HEK293 (cell line): ENCODE results near the gene EPDR1.

Experiments
- CTCF ChIA-PET: fragments of 350-600 bp; formaldehyde crosslinking; extraction: SDS; loops from one replicate; lab custom pipeline; 2021; ENCODE audit warnings: antibody characterized with exemption; lab: Yijun Ruan, JAX
- POLR2A ChIA-PET: fragments of 300-600 bp; formaldehyde crosslinking; extraction: SDS; loops from one replicate; lab custom pipeline; 2020; ENCODE audit warnings: antibody characterized with exemption, inconsistent platforms; lab: Yijun Ruan, JAX
- H3K27ac ChIP-seq: fragments of 200-500 bp; sonication (Bioruptor generic); 2 replicates; pipeline ENCODE4 v1.5.1; 2014; ENCODE audit warnings: low read depth, low read length, control low read depth, inconsistent platforms; ENCODE audit errors: extremely low read depth
- H3K36me3 ChIP-seq, 2 experiments: fragments of 200-500 bp in 1 of 2; sonication (Bioruptor generic) in 1 of 2; 1 replicate in 1 of 2; 2 replicates in 1 of 2; pipeline ENCODE4 v1.5.1; 2014 to 2017; ENCODE audit warnings: inconsistent platforms in 2 of 2, low read length in 2 of 2; ENCODE audit not compliant: control insufficient read depth in 2 of 2, insufficient read depth in 1 of 2
- H3K4me1 ChIP-seq: fragments of 200-500 bp; sonication (Bioruptor generic); 2 replicates; pipeline ENCODE4 v1.5.1; 2014; ENCODE audit warnings: mild to moderate bottlenecking, low read length, inconsistent platforms; ENCODE audit not compliant: control insufficient read depth, insufficient read depth
- H3K4me3 ChIP-seq: 2 replicates; pipeline ENCODE4 v1.5.1; 2011; ENCODE audit warnings: low read depth, mild to moderate bottlenecking, control low read depth, low read length, moderate library complexity
- H3K9me3 ChIP-seq: fragments of 200-500 bp; sonication (Bioruptor generic); 2 replicates; pipeline ENCODE4 v1.5.1; 2014; ENCODE audit warnings: low read depth, low read length, inconsistent platforms; ENCODE audit not compliant: control insufficient read depth, insufficient read depth
- BCL11A ChIP-seq: fragments of 450-650 bp; formaldehyde crosslinking; IDR thresholded peaks from 2 replicates; pipeline ENCODE4 v1.5.1; 2016; ENCODE audit warnings: low read depth, missing biosample characterization, missing genetic modification characterization
- KLF1 ChIP-seq: fragments of 450-650 bp; formaldehyde crosslinking; IDR thresholded peaks from 2 replicates; pipeline ENCODE4 v1.5.1; 2016; ENCODE audit warnings: missing biosample characterization, missing genetic modification characterization
- KLF10 ChIP-seq: fragments of 450-650 bp; IDR thresholded peaks from 2 replicates; pipeline ENCODE4 v1.5.1; 2018; ENCODE audit warnings: missing biosample characterization, mild to moderate bottlenecking, missing genetic modification characterization
- KLF16 ChIP-seq: fragments of 450-650 bp; formaldehyde crosslinking; IDR thresholded peaks from 2 replicates; pipeline ENCODE4 v1.5.1; 2017; ENCODE audit warnings: missing biosample characterization, missing genetic modification characterization
- REPIN1 ChIP-seq: fragments of 450-650 bp; formaldehyde crosslinking; IDR thresholded peaks from 2 replicates; pipeline ENCODE4 v1.5.1; 2017; ENCODE audit warnings: missing biosample characterization, missing genetic modification characterization, low read depth
- YY1 ChIP-seq: fragments of 450-650 bp; formaldehyde crosslinking; IDR thresholded peaks from 2 replicates; pipeline ENCODE4 v1.5.1; 2018; ENCODE audit warnings: missing biosample characterization, missing genetic modification characterization
- ZFP37 ChIP-seq: fragments of 450-650 bp; formaldehyde crosslinking; IDR thresholded peaks from 2 replicates; pipeline ENCODE4 v1.5.1; 2016; ENCODE audit warnings: missing biosample characterization, missing genetic modification characterization
- ZNF138 ChIP-seq: fragments of 450-650 bp; formaldehyde crosslinking; IDR thresholded peaks from 2 replicates; pipeline ENCODE4 v1.5.1; 2016; ENCODE audit warnings: missing biosample characterization, missing genetic modification characterization, borderline replicate concordance
- ZNF140 ChIP-seq: fragments of 450-650 bp; formaldehyde crosslinking; IDR thresholded peaks from 2 replicates; pipeline ENCODE4 v1.5.1; 2016; ENCODE audit warnings: missing biosample characterization, missing genetic modification characterization
- ZNF155 ChIP-seq: fragments of 450-650 bp; formaldehyde crosslinking; IDR thresholded peaks from 2 replicates; pipeline ENCODE4 v1.5.1; 2016; ENCODE audit warnings: missing biosample characterization, missing genetic modification characterization
- ZNF175 ChIP-seq: fragments of 450-650 bp; formaldehyde crosslinking; IDR thresholded peaks from 2 replicates; pipeline ENCODE4 v1.5.1; 2016; ENCODE audit warnings: missing biosample characterization, missing genetic modification characterization
- ZNF214 ChIP-seq: fragments of 450-650 bp; formaldehyde crosslinking; IDR thresholded peaks from 2 replicates; pipeline ENCODE4 v1.5.1; 2017; ENCODE audit warnings: missing biosample characterization, mild to moderate bottlenecking, missing genetic modification characterization, borderline replicate concordance
- ZNF248 ChIP-seq: fragments of 450-650 bp; formaldehyde crosslinking; IDR thresholded peaks from 2 replicates; pipeline ENCODE4 v1.5.1; 2017; ENCODE audit warnings: missing biosample characterization, missing genetic modification characterization
- ZNF292 ChIP-seq: fragments of 450-650 bp; formaldehyde crosslinking; IDR thresholded peaks from 2 replicates; pipeline ENCODE4 v1.5.1; 2016; ENCODE audit warnings: low read depth, missing biosample characterization, missing genetic modification characterization, borderline replicate concordance
- ZNF354C ChIP-seq: fragments of 450-650 bp; formaldehyde crosslinking; IDR thresholded peaks from 2 replicates; pipeline ENCODE4 v1.5.1; 2016; ENCODE audit warnings: missing biosample characterization, missing genetic modification characterization, low read depth, borderline replicate concordance
- ZNF433 ChIP-seq: fragments of 450-650 bp; formaldehyde crosslinking; IDR thresholded peaks from 2 replicates; pipeline ENCODE4 v1.5.1; 2016; ENCODE audit warnings: missing biosample characterization, missing genetic modification characterization, low read depth
- ZNF544 ChIP-seq: fragments of 450-650 bp; formaldehyde crosslinking; IDR thresholded peaks from 2 replicates; pipeline ENCODE4 v1.5.0; 2017; ENCODE audit warnings: missing biosample characterization, missing genetic modification characterization
- ZNF610 ChIP-seq: fragments of 450-650 bp; formaldehyde crosslinking; IDR thresholded peaks from 2 replicates; pipeline ENCODE4 v1.5.1; 2016; ENCODE audit warnings: missing biosample characterization, missing genetic modification characterization, borderline replicate concordance
- ZNF623 ChIP-seq: fragments of 450-650 bp; formaldehyde crosslinking; IDR thresholded peaks from 2 replicates; pipeline ENCODE4 v1.5.1; 2016; ENCODE audit warnings: missing biosample characterization, missing genetic modification characterization
- ZNF768 ChIP-seq: fragments of 450-650 bp; formaldehyde crosslinking; IDR thresholded peaks from 2 replicates; pipeline ENCODE4 v1.5.1; 2018; ENCODE audit warnings: missing biosample characterization, mild to moderate bottlenecking, missing genetic modification characterization
- ZNF777 ChIP-seq: fragments of 450-650 bp; formaldehyde crosslinking; IDR thresholded peaks from 2 replicates; pipeline ENCODE4 v1.5.1; 2017; ENCODE audit warnings: missing biosample characterization, missing genetic modification characterization, borderline replicate concordance
- ZNF792 ChIP-seq: fragments of 450-650 bp; formaldehyde crosslinking; IDR thresholded peaks from 2 replicates; pipeline ENCODE4 v1.5.1; 2016; ENCODE audit warnings: missing biosample characterization, missing genetic modification characterization
- ZSCAN23 ChIP-seq: fragments of 450-650 bp; formaldehyde crosslinking; IDR thresholded peaks from 2 replicates; pipeline ENCODE4 v1.5.1; 2016; ENCODE audit warnings: missing biosample characterization, missing genetic modification characterization
- ZSCAN30 ChIP-seq: fragments of 450-650 bp; IDR thresholded peaks from 2 replicates; pipeline ENCODE4 v1.5.1; 2018; ENCODE audit warnings: missing biosample characterization, mild to moderate bottlenecking, missing genetic modification characterization, moderate library complexity
- TF ChIP-seq, protein P1 (sequence below): fragments of 450-650 bp; formaldehyde crosslinking; conservative IDR thresholded peaks from 2 replicates; pipeline ENCODE4 v1.5.1; 2016; ENCODE audit warnings: low read depth, missing biosample characterization, missing genetic modification characterization
- TF ChIP-seq, protein P2 (sequence below): fragments of 450-650 bp; formaldehyde crosslinking; IDR thresholded peaks from 2 replicates; pipeline ENCODE4 v1.5.1; 2017; ENCODE audit warnings: missing biosample characterization, missing genetic modification characterization
- TF ChIP-seq, protein P3 (sequence below): fragments of 450-650 bp; formaldehyde crosslinking; IDR thresholded peaks from 2 replicates; pipeline ENCODE4 v1.5.1; 2016; ENCODE audit warnings: missing biosample characterization, missing genetic modification characterization
- TF ChIP-seq, protein P4 (sequence below): fragments of 450-650 bp; IDR thresholded peaks from 2 replicates; pipeline ENCODE4 v1.5.1; 2018; ENCODE audit warnings: missing biosample characterization, missing genetic modification characterization

EPDR1 gene

DNA sequence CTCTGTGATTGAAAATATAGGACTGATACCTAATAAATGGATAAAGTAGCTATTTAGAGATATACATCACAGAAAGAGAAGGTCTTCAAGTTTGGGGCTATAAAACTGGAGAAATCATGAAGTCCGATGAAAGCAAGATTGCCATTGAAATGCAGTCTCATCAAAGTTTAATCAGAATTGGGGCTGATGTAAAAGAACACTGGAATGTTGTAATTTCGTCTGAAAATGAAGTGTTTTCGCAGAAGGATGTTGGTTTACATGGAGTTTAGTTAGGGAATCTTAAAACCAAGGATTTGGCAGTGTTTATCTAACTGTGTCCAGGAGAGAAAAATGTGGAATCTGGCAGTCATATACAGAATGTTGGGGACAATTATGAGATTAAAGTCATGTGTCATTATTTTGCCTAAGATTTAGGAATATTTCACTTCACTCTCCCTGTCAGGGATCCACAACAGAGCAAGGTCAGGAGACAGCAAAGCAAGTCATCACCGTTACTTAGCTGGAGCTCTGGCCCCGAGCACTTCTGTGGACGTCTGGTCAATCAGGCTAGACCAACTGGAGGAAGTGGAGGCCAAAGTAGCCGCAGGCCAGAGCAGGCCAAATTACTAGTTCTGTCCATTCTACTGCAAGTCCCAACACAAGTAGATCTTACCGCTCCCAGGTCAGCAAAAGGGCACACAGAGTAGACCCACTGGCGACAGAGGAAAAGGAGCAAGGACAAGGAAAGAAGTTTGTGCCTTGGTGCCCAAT lies 37.0 kb downstream of the EPDR1 start (continued):
- TF ChIP-seq, protein P1, sequence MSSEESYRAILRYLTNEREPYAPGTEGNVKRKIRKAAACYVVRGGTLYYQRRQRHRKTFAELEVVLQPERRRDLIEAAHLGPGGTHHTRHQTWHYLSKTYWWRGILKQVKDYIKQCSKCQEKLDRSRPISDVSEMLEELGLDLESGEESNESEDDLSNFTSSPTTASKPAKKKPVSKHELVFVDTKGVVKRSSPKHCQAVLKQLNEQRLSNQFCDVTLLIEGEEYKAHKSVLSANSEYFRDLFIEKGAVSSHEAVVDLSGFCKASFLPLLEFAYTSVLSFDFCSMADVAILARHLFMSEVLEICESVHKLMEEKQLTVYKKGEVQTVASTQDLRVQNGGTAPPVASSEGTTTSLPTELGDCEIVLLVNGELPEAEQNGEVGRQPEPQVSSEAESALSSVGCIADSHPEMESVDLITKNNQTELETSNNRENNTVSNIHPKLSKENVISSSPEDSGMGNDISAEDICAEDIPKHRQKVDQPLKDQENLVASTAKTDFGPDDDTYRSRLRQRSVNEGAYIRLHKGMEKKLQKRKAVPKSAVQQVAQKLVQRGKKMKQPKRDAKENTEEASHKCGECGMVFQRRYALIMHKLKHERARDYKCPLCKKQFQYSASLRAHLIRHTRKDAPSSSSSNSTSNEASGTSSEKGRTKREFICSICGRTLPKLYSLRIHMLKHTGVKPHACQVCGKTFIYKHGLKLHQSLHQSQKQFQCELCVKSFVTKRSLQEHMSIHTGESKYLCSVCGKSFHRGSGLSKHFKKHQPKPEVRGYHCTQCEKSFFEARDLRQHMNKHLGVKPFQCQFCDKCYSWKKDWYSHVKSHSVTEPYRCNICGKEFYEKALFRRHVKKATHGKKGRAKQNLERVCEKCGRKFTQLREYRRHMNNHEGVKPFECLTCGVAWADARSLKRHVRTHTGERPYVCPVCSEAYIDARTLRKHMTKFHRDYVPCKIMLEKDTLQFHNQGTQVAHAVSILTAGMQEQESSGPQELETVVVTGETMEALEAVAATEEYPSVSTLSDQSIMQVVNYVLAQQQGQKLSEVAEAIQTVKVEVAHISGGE, result no peak
- TF ChIP-seq ZNF140 (tag by site-specific recombination), result no peak

DNA sequence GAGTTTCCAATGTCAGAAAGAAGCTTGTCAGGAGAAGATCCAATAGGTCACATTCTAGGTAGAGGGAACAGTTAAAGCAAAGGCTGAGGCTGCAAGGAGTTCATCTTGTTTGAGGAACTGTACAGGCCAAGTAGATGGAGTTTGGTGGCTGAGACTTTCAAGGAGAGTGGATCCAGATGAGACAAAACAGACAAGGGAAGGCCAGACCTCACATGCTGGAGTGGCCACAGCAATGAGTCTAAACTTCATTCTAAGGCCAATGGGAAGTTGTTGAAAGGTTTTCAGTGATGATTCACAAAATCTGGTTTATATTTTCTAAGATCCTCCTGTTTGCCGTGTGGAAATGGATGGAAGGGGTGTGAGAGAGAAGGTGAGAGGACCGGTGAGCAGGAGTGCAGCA lies 40.0 kb downstream of the EPDR1 start:
- Histone ChIP-seq H3K36me3 (no peaks in the 10 kb centered on the region), H3K4me3 (no peak overlapping the region), H3K4me1 (no peaks in the 10 kb centered on the region), H3K9me3 (no peaks in the 10 kb centered on the region), H3K27ac (no peak overlapping the region)
- ChIA-PET CTCF (no interaction called here), POLR2A (no interaction called here)
- TF ChIP-seq, protein P2, sequence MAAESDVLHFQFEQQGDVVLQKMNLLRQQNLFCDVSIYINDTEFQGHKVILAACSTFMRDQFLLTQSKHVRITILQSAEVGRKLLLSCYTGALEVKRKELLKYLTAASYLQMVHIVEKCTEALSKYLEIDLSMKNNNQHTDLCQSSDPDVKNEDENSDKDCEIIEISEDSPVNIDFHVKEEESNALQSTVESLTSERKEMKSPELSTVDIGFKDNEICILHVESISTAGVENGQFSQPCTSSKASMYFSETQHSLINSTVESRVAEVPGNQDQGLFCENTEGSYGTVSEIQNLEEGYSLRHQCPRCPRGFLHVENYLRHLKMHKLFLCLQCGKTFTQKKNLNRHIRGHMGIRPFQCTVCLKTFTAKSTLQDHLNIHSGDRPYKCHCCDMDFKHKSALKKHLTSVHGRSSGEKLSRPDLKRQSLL (tag by site-specific recombination), result no peak
- TF ChIP-seq ZNF433 (tag by site-specific recombination), result no peak
- no peak for TF ChIP-seq YY1
- no peak for TF ChIP-seq ZNF768
- TF ChIP-seq ZNF214 (tag by site-specific recombination), result no peak
- TF ChIP-seq KLF1 (tag by site-specific recombination), result no peak
- TF ChIP-seq ZNF777 (tag by site-specific recombination), result no peak
- no peak for TF ChIP-seq ZNF155 (tag by site-specific recombination)
- TF ChIP-seq ZNF544 (tag by site-specific recombination), result no peak
- no peak for TF ChIP-seq KLF16 (tag by site-specific recombination)
- no peak for TF ChIP-seq ZNF792
- no peak for TF ChIP-seq ZSCAN30 (tag by site-specific recombination)
- TF ChIP-seq ZNF623 (tag by site-specific recombination), result no peak
- no peak for TF ChIP-seq ZNF610 (tag by site-specific recombination)
- no peak for TF ChIP-seq ZNF175

DNA sequence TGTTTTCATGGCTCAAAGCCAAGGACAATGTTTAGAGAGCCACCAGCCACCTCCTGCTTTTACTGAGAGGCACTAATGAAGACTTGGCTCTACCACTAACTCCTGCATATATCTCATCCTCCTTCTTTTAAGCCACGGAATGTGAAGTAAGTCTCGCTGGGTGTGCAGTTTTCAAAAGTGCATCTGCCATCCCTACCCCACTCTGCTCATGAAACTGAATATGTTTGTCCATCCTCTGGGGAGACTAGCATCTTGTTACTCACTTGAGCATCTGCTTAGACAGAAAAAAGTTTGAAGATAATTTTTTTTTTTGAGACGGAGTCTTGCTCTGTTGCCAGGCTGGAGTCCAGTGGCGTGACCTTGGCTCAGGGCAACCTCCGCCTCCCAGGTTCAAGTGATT lies 40.8 kb downstream of the EPDR1 start:
- H3K27ac ChIP-seq, result no peak overlapping the region
- no peak overlapping the region for H3K4me3 ChIP-seq
- H3K4me1 ChIP-seq, result no peaks in the 10 kb centered on the region
- ChIA-PET CTCF (interaction anchor here (0.6 kb wide), 2 partner anchors 44 to 413 kb away, joined by 3 to 4 read pairs; partner anchors contain the start of gene SFRP4), POLR2A (no interaction called here)
- no peaks in the 10 kb centered on the region for H3K36me3 ChIP-seq
- H3K9me3 ChIP-seq, result no peaks in the 10 kb centered on the region
- TF ChIP-seq BCL11A (tag by site-specific recombination), result no peak
- TF ChIP-seq ZNF354C (tag by site-specific recombination), result no peak
- TF ChIP-seq, protein P3, sequence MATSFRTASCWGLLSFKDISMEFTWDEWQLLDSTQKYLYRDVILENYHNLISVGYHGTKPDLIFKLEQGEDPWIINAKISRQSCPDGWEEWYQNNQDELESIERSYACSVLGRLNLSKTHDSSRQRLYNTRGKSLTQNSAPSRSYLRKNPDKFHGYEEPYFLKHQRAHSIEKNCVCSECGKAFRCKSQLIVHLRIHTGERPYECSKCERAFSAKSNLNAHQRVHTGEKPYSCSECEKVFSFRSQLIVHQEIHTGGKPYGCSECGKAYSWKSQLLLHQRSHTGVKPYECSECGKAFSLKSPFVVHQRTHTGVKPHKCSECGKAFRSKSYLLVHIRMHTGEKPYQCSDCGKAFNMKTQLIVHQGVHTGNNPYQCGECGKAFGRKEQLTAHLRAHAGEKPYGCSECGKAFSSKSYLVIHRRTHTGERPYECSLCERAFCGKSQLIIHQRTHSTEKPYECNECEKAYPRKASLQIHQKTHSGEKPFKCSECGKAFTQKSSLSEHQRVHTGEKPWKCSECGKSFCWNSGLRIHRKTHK (tag by site-specific recombination), result no peak
- no peak for TF ChIP-seq REPIN1 (tag by site-specific recombination)
- no peak for TF ChIP-seq ZNF777 (tag by site-specific recombination)
- no peak for TF ChIP-seq ZNF292 (tag by site-specific recombination)
- TF ChIP-seq ZNF248, result no peak
- no peak for TF ChIP-seq ZNF138 (tag by site-specific recombination)
- no peak for TF ChIP-seq ZSCAN23
- TF ChIP-seq, protein P4, sequence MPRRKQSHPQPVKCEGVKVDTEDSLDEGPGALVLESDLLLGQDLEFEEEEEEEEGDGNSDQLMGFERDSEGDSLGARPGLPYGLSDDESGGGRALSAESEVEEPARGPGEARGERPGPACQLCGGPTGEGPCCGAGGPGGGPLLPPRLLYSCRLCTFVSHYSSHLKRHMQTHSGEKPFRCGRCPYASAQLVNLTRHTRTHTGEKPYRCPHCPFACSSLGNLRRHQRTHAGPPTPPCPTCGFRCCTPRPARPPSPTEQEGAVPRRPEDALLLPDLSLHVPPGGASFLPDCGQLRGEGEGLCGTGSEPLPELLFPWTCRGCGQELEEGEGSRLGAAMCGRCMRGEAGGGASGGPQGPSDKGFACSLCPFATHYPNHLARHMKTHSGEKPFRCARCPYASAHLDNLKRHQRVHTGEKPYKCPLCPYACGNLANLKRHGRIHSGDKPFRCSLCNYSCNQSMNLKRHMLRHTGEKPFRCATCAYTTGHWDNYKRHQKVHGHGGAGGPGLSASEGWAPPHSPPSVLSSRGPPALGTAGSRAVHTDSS, result no peak
- TF ChIP-seq ZFP37 (tag by site-specific recombination), result no peak
- no peak for TF ChIP-seq KLF10 (tag by site-specific recombination)
